Lung (tissue), 12 donors: ENCODE results near the gene ANK3. TPM values are rescaled to one million over a fixed set of nuclear protein-coding genes. Genes with fewer than 3 reads are reported as not detected.

Source experiments
- ATAC-seq: fragments of 200-7000 bp; cut with Tn5 transposase; one replicate; pipeline ENCODE4 v1.9.1; 2020; ENCODE audit warnings: moderate number of reproducible peaks; ENCODE audit not compliant: insufficient read depth, low FRiP score
- DNase-seq, 3 donors: peaks; one replicate each; pipeline ENCODE4 v3.0.0-alpha.2; 2013 to 2017
- H3K27ac ChIP-seq, 2 donors: one replicate each; pipeline ENCODE4 v1.5.1; 2013; ENCODE audit warnings: mild to moderate bottlenecking in 2 of 2, moderate library complexity in 2 of 2, control low read depth in 1 of 2, inconsistent platforms in 1 of 2, low read depth in 1 of 2, low read length in 1 of 2
- H3K27me3 ChIP-seq, 3 donors: one replicate each; pipeline ENCODE4 v1.5.1; 2013; ENCODE audit warnings: low read length in 2 of 3; ENCODE audit not compliant: control insufficient read depth in 3 of 3, insufficient read depth in 3 of 3
- H3K36me3 ChIP-seq, 4 donors: one replicate each; pipeline ENCODE4 v1.5.1; 2013; ENCODE audit warnings: low read length in 4 of 4, mild to moderate bottlenecking in 1 of 4, moderate library complexity in 1 of 4; ENCODE audit not compliant: control insufficient read depth in 4 of 4, insufficient read depth in 4 of 4
- H3K4me1 ChIP-seq, 5 donors: one replicate each; pipeline ENCODE4 v1.5.1; 2013; ENCODE audit warnings: low read length in 5 of 5, mild to moderate bottlenecking in 2 of 5, moderate library complexity in 1 of 5; ENCODE audit not compliant: control insufficient read depth in 5 of 5, insufficient read depth in 5 of 5
- H3K4me3 ChIP-seq: one replicate; pipeline ENCODE4 v1.5.1; 2013; ENCODE audit warnings: mild to moderate bottlenecking, control low read depth, moderate library complexity
- H3K9ac ChIP-seq, 2 donors: one replicate each; pipeline ENCODE4 v1.5.1; 2013; ENCODE audit warnings: low read length in 2 of 2, control low read depth in 1 of 2; ENCODE audit not compliant: insufficient read depth in 1 of 2
- H3K9me3 ChIP-seq, 4 donors: one replicate each; pipeline ENCODE4 v1.5.1; 2013; ENCODE audit warnings: low read length in 3 of 4, mild to moderate bottlenecking in 1 of 4, moderate library complexity in 1 of 4; ENCODE audit not compliant: control insufficient read depth in 4 of 4, insufficient read depth in 3 of 4
- WGBS, 2 donors: extraction: QIAGEN DNeasy Blood & Tissue Kit; methylation state at CpG; one replicate each; pipeline ENCODE4 v1.1.7; 2013; 5-methylcytosine and 5-hydroxymethylcytosine counted together
- polyA plus RNA-seq, 2 donors: library from polyadenylated mRNA; stranded (reverse); fragments of 200-250 nt; gene quantifications; one replicate each; pipeline ENCODE4 v1.2.1, GENCODE V29; 2013
- total RNA-seq, 2 donors: library from RNA; depleted of rRNA in 1 of 2; stranded (reverse); fragments of >200 nt in 1 of 2; gene quantifications; one replicate each; pipeline ENCODE4 v1.2.1, GENCODE V29; 2014 to 2021
- TF ChIP-seq, protein P1 (sequence below): IDR thresholded peaks from 2 replicates; pipeline ENCODE4 v1.5.1; 2012; ENCODE audit warnings: mild to moderate bottlenecking; ENCODE audit errors: control extremely low read depth, extremely low read depth
- donor health status: control.
- donor health status: control.
- donor health status: Bipolar disorder and iron deficiency.
- donor health status: healthy.
- donor health status: DM: yes; HTN: yes; CAD: no.

The ANK3 gene
- total and polyA plus RNA-seq, 4 donors: 10.4 to 96.0 (median 46.4) TPM

DNA sequence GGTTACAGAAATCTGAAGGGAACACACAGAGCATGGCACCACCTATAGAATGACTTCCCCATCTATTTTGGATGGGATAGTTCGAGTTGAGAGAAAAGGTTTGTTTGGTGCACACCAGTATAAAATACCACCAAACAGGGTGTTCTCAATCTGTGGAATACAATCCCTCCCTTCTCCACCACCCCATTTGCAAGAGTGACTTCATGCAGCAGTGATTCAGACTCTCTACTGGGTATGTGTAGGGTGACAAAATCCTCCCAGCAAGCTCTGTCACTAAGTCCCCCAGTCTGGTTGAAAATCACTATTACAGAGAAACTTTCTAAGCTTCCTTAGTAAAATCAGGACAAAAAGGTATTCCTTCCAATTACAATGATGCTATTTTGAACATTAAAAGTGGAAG lies 69.0 kb downstream of the ANK3 start:
- Histone ChIP-seq H3K4me1 (no peaks in the 10 kb centered on the region), H3K36me3 (no peaks in the 10 kb centered on the region), H3K27ac (no peak overlapping the region), H3K4me3 (no peak overlapping the region), H3K27me3 (no peaks in the 10 kb centered on the region), H3K9ac (no peak overlapping the region), H3K9me3 (no peaks in the 10 kb centered on the region)
- TF ChIP-seq, protein P1, sequence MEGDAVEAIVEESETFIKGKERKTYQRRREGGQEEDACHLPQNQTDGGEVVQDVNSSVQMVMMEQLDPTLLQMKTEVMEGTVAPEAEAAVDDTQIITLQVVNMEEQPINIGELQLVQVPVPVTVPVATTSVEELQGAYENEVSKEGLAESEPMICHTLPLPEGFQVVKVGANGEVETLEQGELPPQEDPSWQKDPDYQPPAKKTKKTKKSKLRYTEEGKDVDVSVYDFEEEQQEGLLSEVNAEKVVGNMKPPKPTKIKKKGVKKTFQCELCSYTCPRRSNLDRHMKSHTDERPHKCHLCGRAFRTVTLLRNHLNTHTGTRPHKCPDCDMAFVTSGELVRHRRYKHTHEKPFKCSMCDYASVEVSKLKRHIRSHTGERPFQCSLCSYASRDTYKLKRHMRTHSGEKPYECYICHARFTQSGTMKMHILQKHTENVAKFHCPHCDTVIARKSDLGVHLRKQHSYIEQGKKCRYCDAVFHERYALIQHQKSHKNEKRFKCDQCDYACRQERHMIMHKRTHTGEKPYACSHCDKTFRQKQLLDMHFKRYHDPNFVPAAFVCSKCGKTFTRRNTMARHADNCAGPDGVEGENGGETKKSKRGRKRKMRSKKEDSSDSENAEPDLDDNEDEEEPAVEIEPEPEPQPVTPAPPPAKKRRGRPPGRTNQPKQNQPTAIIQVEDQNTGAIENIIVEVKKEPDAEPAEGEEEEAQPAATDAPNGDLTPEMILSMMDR: no peak
- ATAC-seq: no peak
- WGBS, 2 donors: 92 to 93% methylated on average over 1 of the region's 1 CpG
- DNase-seq: no peak

DNA sequence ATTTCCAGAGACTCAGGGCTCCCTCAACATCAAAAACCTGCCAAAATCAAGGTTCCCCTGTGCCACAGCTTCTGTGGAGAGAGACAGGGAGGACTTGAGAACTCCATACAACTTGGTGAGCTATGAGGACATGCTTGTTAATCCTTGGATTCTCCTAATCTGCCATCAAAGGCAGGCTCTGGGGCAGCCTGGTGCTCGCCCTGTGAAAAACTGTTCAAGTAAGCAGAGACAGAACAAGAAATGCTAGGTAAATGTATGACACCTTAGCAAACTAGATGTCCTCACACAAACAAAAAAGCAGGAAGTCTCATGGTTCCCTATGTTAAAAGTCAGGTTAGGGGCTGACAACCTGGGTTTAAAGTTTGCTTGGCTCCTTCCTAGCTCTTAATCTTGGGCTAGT lies 73.6 kb downstream of the ANK3 start:
- no peaks in the 10 kb centered on the region for H3K27me3 ChIP-seq
- ATAC-seq: no peak

DNA sequence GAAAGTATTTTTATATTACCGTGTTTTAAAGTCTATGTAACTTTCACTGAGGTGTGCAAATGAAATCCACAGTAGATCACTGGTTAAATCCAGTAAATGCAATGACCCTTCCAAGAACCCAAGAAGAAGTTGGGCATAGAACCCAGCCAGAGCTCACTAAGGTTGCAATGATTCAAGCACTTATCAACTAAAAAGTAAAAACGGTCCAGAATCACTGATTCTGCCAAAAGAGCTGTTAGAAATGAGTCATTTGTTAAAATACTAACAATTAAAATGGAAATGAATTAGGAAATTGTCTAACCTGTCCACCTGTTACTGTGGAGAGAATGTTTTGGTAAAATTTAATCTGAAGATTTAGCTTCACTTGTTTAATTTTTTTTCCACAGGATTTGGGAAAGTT lies 74.4 kb downstream of the ANK3 start:
- WGBS, 2 donors: 73 to 86% methylated on average over 2 of the region's 2 CpGs
- H3K27ac ChIP-seq: no peak overlapping the region
- peaks cover 0 to 5% (median 0%) of the 10 kb centered on the region in 5 donors for H3K4me1 ChIP-seq
- no peaks in the 10 kb centered on the region for H3K36me3 ChIP-seq
- ATAC-seq (no peak), DNase-seq (no peak)
- TF ChIP-seq, protein P1: no peak
- H3K27me3 ChIP-seq: no peaks in the 10 kb centered on the region
- no peak overlapping the region for H3K4me3 ChIP-seq
- H3K9ac ChIP-seq: no peak overlapping the region
- H3K9me3 ChIP-seq: no peaks in the 10 kb centered on the region

More for the DNA sequence above, 73.6 kb downstream of the ANK3 start:
- 93 to 98% methylated on average over 1 of the region's 1 CpG for WGBS, 2 donors
- no peak overlapping the region for H3K9ac ChIP-seq
- no peaks in the 10 kb centered on the region for H3K36me3 ChIP-seq
- no peak overlapping the region for H3K4me3 ChIP-seq
- H3K4me1 ChIP-seq: peaks cover 0 to 5% (median 0%) of the 10 kb centered on the region in 5 donors
- no peak for DNase-seq
- TF ChIP-seq, protein P1: no peak
- H3K27ac ChIP-seq: no peak overlapping the region
- no peaks in the 10 kb centered on the region for H3K9me3 ChIP-seq
